GM12878 (cell line): Measurements from ENCODE around the gene CHERP.

Experiments
- CREM ChIP-seq: IDR thresholded peaks from 2 replicates; pipeline ENCODE4 v1.6.1; 2014; ENCODE audit warnings: antibody characterized with exemption, low read depth
- EED ChIP-seq: sonication (generic); IDR thresholded peaks from 2 replicates; pipeline ENCODE4 v1.6.1; 2016; ENCODE audit warnings: antibody characterized with exemption, low read depth
- EZH2 ChIP-seq: IDR thresholded peaks from 2 replicates; pipeline ENCODE4 v1.6.1; 2012; ENCODE audit warnings: low read depth, mild to moderate bottlenecking, control low read depth, inconsistent platforms, low read length, borderline replicate concordance; ENCODE audit not compliant: control insufficient read depth
- FOXM1 ChIP-seq: IDR thresholded peaks from 2 replicates; pipeline ENCODE4 v1.6.1; 2012; ENCODE audit warnings: low read depth, mild to moderate bottlenecking, inconsistent platforms, low read length, moderate library complexity
- IKZF1 ChIP-seq: fragments of 450-650 bp; conservative IDR thresholded peaks from 2 replicates; pipeline ENCODE4 v1.6.1; 2017; ENCODE audit warnings: antibody characterized with exemption, mild to moderate bottlenecking
- IKZF2 ChIP-seq, 2 experiments: fragments of 450-650 bp; IDR thresholded peaks; 2 replicates each; pipeline ENCODE4 v1.6.1; 2017; ENCODE audit warnings: mild to moderate bottlenecking in 2 of 2, moderate library complexity in 2 of 2
- RAD51 ChIP-seq: fragments of 450-650 bp; IDR thresholded peaks from 2 replicates; pipeline ENCODE4 v1.6.1; 2016; ENCODE audit warnings: moderate library complexity, mild to moderate bottlenecking, inconsistent platforms
- TF ChIP-seq, protein P1 (sequence below): fragments of 450-650 bp; IDR thresholded peaks from 2 replicates; pipeline ENCODE4 v1.6.1; 2016; ENCODE audit warnings: mild to moderate bottlenecking
- TF ChIP-seq, protein P2 (sequence below): fragments of 450-650 bp; IDR thresholded peaks from 2 replicates; pipeline ENCODE4 v1.6.1; 2018; ENCODE audit warnings: borderline replicate concordance, mild to moderate bottlenecking; ENCODE audit not compliant: partially characterized antibody
- TF ChIP-seq, protein P3 (sequence below), 3 experiments: IDR thresholded peaks in 2 of 3; conservative IDR thresholded peaks in 1 of 3; 2 replicates each; pipeline ENCODE4 v1.5.1; 2011; ENCODE audit warnings: low read depth in 3 of 3, low read length in 3 of 3, mild to moderate bottlenecking in 3 of 3, control low read depth in 2 of 3, moderate library complexity in 2 of 3, inconsistent platforms in 1 of 3, mixed read lengths in 1 of 3; ENCODE audit not compliant: control insufficient read depth in 2 of 3, insufficient read depth in 1 of 3; ENCODE audit errors: extremely low read depth in 1 of 3

DNA sequence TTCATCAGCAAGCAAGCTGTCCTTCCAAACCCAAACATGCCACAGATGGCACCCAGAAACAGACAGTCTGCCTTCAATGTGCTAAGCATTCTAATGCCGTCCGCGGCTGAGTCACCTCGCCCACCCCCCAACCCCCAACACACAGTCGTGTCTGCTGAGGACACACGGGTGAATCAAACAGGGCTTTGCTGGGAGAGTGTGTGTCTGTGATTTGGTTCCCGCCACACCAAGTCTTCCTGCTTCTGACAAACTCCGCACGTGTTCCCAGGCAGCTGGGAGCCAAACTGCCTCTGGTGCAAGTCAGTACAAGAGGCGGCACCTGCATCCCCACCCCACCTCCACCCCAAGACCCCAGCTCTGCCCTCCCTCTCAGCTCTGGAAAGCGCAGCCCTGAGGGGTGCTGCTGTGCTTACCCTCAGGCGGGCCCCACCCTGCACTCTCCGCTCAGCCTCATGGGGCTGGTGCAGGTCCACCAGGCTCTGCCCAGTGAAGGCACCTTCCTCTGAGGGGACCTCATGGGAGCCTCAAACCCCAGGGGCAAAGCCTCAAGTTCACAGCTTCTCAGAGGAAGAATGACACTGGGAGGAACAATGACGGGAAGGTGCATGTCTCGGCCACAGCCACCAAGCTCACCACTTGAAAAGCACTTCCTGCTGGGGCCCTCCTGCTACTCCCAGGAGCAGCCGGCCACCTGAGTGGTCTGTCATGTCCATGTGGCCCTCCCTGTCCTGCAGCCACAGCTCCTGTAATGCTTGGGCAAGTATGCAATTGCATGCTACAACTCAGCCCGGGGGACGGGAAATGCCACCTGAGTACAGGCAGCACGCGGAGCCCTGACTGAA lies 45.0 kb upstream of the CHERP start:
- TF ChIP-seq RAD51 = peak; percentile 60; the same call in 1 of the 2 replicates
- TF ChIP-seq, protein P1, sequence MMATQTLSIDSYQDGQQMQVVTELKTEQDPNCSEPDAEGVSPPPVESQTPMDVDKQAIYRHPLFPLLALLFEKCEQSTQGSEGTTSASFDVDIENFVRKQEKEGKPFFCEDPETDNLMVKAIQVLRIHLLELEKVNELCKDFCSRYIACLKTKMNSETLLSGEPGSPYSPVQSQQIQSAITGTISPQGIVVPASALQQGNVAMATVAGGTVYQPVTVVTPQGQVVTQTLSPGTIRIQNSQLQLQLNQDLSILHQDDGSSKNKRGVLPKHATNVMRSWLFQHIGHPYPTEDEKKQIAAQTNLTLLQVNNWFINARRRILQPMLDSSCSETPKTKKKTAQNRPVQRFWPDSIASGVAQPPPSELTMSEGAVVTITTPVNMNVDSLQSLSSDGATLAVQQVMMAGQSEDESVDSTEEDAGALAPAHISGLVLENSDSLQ = peak; percentile 71; the same call in 1 of the 2 replicates
- peak; percentile 87 for TF ChIP-seq IKZF1
- no peak for TF ChIP-seq FOXM1
- TF ChIP-seq, protein P2, sequence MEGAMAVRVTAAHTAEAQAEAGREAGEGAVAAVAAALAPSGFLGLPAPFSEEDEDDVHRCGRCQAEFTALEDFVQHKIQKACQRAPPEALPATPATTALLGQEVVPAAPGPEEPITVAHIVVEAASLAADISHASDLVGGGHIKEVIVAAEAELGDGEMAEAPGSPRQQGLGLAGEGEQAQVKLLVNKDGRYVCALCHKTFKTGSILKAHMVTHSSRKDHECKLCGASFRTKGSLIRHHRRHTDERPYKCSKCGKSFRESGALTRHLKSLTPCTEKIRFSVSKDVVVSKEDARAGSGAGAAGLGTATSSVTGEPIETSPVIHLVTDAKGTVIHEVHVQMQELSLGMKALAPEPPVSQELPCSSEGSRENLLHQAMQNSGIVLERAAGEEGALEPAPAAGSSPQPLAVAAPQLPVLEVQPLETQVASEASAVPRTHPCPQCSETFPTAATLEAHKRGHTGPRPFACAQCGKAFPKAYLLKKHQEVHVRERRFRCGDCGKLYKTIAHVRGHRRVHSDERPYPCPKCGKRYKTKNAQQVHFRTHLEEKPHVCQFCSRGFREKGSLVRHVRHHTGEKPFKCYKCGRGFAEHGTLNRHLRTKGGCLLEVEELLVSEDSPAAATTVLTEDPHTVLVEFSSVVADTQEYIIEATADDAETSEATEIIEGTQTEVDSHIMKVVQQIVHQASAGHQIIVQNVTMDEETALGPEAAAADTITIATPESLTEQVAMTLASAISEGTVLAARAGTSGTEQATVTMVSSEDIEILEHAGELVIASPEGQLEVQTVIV = no peak
- peak; percentile 72 for TF ChIP-seq EED
- no peak for TF ChIP-seq EZH2
- TF ChIP-seq, protein P3, sequence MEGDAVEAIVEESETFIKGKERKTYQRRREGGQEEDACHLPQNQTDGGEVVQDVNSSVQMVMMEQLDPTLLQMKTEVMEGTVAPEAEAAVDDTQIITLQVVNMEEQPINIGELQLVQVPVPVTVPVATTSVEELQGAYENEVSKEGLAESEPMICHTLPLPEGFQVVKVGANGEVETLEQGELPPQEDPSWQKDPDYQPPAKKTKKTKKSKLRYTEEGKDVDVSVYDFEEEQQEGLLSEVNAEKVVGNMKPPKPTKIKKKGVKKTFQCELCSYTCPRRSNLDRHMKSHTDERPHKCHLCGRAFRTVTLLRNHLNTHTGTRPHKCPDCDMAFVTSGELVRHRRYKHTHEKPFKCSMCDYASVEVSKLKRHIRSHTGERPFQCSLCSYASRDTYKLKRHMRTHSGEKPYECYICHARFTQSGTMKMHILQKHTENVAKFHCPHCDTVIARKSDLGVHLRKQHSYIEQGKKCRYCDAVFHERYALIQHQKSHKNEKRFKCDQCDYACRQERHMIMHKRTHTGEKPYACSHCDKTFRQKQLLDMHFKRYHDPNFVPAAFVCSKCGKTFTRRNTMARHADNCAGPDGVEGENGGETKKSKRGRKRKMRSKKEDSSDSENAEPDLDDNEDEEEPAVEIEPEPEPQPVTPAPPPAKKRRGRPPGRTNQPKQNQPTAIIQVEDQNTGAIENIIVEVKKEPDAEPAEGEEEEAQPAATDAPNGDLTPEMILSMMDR (IDR thresholded peaks at IDR 0.05 in 2 of 3, conservative IDR thresholded peaks at IDR 0.05 in 1 of 3; ENCODE audit: control insufficient read depth in 2 of 3, extremely low read depth in 1 of 3, insufficient read depth in 1 of 3, low read depth in 3 of 3, low read length in 3 of 3) = no peak
- TF ChIP-seq IKZF2 (IDR thresholded peaks at IDR 0.05) = peak; percentile 75 to 76
- peak; percentile 4; the same call in 1 of the 2 replicates for TF ChIP-seq CREM
